ENCODE results near the gene TMEFF2.

- no peak for TF ChIP-seq CTCF (IDR thresholded peaks at IDR 0.05)
- no peak for TF ChIP-seq POLR2A (IDR thresholded peaks at IDR 0.05)
Observed at GRCh38 chr2:192230889-192231453, 36.2 kb upstream of the TMEFF2 start.
